NCI-H446 (cell line): ENCODE measurements around the gene NR1H3.
A peak's percentile ranks its signal among the peaks of the same experiment; 100 is the strongest.

Experiments used
- DNase-seq, 2 experiments: peaks; one replicate each; lab custom pipeline; 2025; lab: John Stamatoyannopoulos, UW

The NR1H3 gene

DNA sequence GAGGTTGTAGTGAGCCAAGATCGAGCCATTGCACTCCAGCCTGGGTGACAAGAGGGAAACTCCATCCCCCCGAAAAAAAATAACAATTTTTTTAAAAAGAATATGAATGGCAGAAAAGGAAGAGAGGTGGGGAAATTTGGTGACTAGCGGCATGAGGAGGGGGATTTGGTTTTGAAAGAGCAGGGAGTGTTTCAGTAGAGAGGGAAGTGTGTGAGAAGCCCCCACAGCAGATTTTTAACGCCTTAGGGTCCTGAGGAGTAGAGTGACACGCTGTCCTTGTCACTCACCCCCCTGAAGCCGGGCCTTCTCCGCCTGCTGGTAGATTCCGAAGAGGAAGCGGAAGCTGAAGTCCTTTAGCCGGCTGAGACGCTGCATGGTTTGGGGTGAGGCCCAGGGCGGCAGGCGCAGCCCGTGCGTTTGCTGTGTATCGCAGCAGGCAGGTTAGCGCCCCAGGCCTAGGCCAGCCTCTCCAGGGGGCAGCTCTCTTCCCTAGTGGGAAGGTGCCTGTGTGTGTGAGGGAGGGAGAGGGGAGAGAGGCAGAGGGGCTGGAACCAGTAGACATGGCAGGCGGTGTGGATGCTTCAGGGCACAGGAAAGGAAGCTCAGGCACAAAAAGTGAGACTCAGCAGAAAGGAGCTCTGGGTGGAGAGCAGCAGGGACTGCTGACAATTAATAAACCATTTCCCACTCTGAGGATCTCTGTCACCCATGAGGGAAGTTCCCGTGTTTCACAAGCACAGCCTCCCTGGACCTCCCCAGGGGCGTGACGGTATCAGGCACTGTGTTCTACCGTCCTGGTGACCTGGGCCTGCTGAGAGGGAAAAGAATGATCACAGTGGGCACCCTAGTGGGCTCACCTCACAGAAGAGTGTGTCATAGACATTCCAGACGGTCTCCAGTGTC lies 13.1 kb upstream of the NR1H3 start:
- DNase-seq: no peak

GRCh38 chr11:47245611-47246357 lies 12.0 kb upstream of the NR1H3 start:
- DNase-seq: no peak

DNA sequence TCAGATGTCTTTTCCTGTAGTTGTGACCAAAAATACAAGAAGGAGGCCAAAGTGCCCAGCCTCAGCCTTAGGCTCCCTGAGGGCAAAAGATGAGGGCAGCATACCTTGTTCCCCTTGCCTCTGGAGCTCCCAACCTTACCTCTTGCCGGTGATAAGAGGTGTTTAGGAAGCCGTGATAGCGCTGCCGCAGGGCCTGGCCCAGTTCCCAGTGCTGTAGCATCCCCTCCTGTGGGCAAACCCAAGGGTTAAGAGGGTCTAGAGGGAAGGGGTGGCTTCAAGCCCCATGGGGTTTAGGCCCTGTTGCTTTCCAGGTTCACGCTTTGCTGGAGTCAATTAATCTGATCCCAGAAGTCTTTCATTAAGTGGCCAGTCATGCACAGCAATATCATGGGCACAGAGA lies 10.3 kb upstream of the NR1H3 start:
- DNase-seq: no peak

- no peak for DNase-seq
These were observed 9.5 kb upstream of the NR1H3 start for GRCh38 chr11:47248304-47248663.

- peak; percentile 80 to 92 for DNase-seq
These were observed 9.0 kb upstream of the NR1H3 start, which contains the start of gene ACP2 for GRCh38 chr11:47248664-47249377. Gene ACP2 (minus strand): TSS chr11:47248814. CDS start chr11:47248789, 25 bp downstream.

- DNase-seq: no peak
These were observed 8.4 kb upstream of the NR1H3 start for GRCh38 chr11:47249378-47249715.

GRCh38 chr11:47251751-47252150 lies 6.0 kb upstream of the NR1H3 start:
- no peak for DNase-seq

- DNase-seq: no peak
These were observed 4.1 kb upstream of the NR1H3 start for GRCh38 chr11:47253660-47254059.

- DNase-seq: no peak
These were observed 3.4 kb upstream of the NR1H3 start for GRCh38 chr11:47254386-47254785.

GRCh38 chr11:47256374-47256773 lies 1.4 kb upstream of the NR1H3 start:
- DNase-seq: no peak

GRCh38 chr11:47257177-47257516 lies 649 bp upstream of the NR1H3 start:
- DNase-seq: no peak

DNA sequence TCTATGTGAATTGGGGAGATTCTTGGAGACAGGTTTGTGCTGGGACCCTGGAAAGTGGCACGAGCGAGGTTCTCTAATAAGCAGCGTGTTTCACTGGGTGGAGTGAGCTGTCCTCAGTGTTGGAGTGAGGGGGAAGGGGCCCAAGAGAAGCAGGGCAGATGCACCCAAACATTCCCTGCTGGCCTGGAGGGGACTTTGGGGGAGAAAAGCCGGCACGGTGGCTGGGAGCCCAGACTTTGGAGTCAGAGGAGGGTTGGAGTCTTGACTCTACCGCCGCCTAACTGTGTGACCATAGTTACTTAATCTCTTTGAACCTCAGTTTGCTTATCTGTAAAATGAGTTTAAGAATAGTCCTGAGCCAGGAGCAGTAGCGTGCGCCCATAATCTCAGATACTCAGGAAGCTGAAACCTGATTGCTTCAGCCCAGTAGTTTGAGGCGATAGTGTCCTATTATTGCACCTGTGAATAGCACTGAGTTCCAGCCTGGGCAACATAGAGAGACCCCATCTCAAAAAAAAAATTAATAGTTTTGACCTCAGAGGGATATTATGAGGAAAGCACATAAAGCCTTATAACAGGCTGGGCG lies 614 bp downstream of the NR1H3 start:
- DNase-seq: no peak

DNA sequence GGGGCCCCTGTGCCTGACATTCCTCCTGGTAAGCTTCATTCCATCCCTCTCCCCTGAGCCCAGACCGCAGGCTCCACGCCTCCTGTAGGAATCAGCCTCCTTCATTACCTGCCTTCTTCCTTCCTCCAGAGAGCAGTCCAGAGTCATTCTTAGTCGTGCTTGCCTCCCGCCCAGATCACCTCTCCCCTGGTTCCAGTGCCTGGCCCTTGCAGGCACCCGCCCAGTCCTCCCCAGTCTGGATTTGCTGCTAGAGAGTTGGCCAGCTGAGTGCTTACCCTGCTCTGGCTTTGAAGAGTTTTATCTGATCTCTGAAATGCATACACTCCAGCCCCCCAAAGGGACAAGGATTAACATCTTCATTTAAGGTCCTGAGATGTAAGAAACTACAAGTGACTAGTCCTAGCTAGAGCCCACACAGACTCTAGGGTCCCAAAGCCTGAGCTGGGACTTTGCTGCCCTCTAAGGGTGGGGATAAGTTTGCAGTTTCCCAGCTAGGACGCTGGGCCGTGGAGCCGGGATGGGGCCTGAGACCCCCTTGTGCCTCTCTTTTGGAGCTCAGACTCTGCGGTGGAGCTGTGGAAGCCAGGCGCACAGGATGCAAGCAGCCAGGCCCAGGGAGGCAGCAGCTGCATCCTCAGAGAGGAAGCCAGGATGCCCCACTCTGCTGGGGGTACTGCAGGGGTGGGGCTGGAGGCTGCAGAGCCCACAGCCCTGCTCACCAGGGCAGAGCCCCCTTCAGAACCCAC lies 1.6 kb downstream of the NR1H3 start:
- peak in 1 of 2 experiments; percentile 38 for DNase-seq

DNA sequence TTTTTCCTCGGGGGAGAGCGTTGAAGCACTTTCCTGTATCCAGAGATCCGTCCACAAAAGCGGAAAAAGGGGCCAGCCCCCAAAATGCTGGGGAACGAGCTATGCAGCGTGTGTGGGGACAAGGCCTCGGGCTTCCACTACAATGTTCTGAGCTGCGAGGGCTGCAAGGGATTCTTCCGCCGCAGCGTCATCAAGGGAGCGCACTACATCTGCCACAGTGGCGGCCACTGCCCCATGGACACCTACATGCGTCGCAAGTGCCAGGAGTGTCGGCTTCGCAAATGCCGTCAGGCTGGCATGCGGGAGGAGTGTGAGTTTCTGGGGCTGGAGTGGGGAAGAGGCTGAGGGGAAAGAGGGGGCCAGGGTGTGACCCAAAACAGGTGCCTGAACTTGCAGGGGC lies 2.6 kb downstream of the NR1H3 start:
- DNase-seq: no peak

DNA sequence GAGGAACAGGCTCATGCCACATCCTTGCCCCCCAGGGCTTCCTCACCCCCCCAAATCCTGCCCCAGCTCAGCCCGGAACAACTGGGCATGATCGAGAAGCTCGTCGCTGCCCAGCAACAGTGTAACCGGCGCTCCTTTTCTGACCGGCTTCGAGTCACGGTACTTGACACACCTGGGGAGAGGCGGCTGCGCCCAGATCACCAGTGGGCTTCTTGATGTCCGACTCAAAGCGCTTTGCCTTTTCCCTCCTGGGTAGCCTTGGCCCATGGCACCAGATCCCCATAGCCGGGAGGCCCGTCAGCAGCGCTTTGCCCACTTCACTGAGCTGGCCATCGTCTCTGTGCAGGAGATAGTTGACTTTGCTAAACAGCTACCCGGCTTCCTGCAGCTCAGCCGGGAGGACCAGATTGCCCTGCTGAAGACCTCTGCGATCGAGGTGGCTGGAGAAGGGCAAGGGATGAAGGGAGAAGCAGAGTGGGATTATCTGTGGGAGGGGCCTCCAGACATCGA lies 3.5 kb downstream of the NR1H3 start:
- DNase-seq: no peak

DNA sequence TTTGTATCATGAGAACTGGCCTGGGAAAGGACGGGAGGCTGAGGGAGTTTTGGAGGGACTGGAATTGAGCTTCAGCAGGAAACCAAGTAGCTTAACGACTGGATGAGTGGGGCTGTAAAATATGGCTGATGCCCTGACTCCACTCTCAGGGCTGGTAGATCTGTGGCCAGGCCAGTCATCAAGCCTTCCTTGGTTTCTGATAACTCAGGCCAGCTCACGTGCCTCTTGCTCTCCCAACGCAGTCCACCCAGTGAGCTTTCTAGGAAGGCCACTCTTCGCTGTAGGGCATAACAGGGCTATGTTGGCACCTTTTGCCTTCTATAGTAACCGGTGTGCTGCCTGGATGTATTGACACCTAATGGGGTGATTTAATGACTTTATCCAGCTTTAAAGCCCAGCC lies 6.3 kb downstream of the NR1H3 start:
- no peak for DNase-seq

- no peak for DNase-seq
These were observed 6.7 kb downstream of the NR1H3 start for GRCh38 chr11:47264521-47264920.

DNA sequence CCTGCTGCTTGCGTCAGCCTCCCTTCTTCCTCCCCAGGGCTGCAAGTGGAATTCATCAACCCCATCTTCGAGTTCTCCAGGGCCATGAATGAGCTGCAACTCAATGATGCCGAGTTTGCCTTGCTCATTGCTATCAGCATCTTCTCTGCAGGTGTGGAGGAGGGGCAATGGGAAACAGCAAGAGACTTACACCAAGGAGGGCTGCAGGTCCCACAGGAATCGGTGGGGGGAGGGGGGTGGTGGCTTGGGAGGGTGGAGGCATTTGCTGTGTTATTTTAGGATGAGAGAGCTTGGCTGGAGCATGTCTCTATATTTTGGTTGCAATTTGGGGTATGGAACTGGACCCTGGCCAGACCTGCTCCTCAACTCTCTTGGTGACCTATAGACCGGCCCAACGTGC lies 10.1 kb downstream of the NR1H3 start:
- no peak for DNase-seq

DNA sequence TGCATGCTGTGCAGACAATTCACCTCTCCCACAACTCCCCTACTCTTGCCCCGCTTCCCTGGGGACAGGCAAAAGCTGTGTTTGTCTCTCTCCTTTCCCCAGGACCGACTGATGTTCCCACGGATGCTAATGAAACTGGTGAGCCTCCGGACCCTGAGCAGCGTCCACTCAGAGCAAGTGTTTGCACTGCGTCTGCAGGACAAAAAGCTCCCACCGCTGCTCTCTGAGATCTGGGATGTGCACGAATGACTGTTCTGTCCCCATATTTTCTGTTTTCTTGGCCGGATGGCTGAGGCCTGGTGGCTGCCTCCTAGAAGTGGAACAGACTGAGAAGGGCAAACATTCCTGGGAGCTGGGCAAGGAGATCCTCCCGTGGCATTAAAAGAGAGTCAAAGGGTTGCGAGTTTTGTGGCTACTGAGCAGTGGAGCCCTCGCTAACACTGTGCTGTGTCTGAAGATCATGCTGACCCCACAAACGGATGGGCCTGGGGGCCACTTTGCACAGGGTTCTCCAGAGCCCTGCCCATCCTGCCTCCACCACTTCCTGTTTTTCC lies 10.7 kb downstream of the NR1H3 start:
- DNase-seq: no peak

- DNase-seq: peak; percentile 83 to 93
These were observed 11.4 kb downstream of the NR1H3 start for GRCh38 chr11:47269002-47269828.
